ENCODE measurements around the gene ZKSCAN4. TPM values are rescaled to one million over a fixed set of nuclear protein-coding genes. Genes with fewer than 3 reads are reported as not detected.

Gene ZKSCAN4
- total RNA-seq = 6.2 TPM

- peak; percentile 64 for DNase-seq (ENCODE audit: low spot score)
Measured at GRCh38 chr6:28252009-28252975, at the start of gene ZKSCAN4. ZKSCAN4 (minus strand) TSS chr6:28252269; CDS start chr6:28251980, 289 bp downstream.

DNA sequence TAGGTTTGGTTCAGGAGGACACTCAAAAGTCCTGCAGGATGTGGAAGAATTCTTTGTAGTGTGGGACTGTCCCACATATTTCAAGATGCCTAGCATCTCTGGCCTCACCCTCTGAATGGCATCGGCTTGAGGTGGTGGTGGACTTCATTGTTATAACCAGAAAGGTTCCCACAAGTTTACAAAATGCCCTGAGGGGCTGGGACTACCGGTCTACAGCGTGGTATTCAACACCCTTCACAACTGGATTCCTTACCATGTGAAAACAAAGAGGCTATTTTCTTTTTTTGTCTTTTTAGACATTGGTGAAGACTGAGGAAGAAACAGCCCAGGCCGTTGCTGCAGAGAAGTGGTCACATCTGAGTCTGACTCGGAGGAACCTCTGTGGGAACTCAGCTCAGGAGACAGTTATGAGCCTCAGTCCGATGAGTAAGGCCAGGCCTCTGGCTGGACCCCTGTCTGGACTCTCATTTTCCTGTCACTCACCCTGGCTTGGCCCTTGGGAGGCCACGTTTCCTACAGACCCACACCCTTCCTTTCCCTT is 44.5 kb upstream of the ZKSCAN4 start:
- no peak for DNase-seq (ENCODE audit: low spot score)

DNA sequence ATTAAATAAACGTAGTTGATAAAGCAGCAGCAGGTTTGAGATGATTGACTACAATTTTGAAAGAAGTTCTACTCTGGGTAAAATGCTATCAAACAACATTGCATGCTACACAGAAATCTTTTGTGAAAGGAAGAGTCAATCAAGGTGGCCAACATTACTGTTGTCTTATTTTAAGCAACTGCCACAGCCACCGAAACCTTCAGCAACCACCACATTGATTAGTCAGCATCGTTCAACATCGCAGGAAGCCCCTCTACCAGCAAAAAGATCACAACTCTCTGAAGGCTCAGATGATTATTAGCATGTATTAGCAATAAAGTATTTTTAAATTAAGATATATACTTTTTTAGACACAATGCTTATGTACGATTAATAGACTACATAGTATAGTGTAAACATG is 43.3 kb upstream of the ZKSCAN4 start:
- no peak for DNase-seq (ENCODE audit: low spot score)

GRCh38 chr6:28291573-28291972 is 39.5 kb upstream of the ZKSCAN4 start:
- DNase-seq (ENCODE audit: low spot score) = no peak

DNA sequence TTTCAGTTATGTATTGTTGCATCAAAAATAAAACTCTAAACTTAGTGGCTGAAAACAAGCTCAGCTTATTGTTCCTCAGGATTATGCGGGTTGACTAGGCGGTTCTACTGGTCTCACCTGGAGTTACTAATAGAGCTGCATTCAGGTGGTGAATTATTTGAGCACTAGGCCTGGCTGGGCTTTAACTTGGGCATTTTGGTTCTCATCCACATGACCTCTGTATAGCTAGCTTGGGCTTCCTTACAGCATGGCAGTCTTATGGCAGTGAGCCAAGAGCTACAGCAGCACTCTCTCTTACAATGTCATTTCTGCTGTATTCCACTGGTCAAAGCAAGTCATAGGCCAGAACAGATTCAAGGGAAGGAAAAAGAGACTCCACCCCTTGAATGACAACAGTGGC is 30.9 kb upstream of the ZKSCAN4 start:
- DNase-seq (ENCODE audit: low spot score) = no peak

GRCh38 chr6:28281288-28282064 is 29.4 kb upstream of the ZKSCAN4 start, which contains the start of gene PGBD1:
PGBD1 (plus strand) TSS chr6:28281572; CDS start chr6:28283814, 2,242 bp downstream.
- peak; percentile 72 for DNase-seq (ENCODE audit: low spot score)

GRCh38 chr6:28280595-28281287 is 28.7 kb upstream of the ZKSCAN4 start:
- no peak for DNase-seq (ENCODE audit: low spot score)

DNA sequence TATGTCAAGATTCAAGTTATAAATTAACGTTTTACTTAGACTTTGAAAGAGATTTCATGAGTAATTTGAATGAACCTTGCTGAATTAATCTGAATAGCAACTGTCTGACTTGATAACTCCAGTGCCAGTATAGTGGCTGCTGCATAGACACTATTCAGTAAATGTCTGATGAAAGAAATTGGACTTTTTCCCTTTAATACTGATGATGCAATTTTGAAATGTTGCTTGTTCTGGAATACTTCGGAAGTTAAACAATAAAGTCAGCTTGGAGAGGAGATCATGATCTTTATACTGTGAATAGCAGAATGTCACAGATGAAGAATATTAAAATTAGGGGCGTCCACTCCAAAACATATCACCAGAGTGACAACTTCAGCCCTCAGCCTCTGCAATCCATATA is 25.7 kb upstream of the ZKSCAN4 start:
- no peak for DNase-seq (ENCODE audit: low spot score)

DNA sequence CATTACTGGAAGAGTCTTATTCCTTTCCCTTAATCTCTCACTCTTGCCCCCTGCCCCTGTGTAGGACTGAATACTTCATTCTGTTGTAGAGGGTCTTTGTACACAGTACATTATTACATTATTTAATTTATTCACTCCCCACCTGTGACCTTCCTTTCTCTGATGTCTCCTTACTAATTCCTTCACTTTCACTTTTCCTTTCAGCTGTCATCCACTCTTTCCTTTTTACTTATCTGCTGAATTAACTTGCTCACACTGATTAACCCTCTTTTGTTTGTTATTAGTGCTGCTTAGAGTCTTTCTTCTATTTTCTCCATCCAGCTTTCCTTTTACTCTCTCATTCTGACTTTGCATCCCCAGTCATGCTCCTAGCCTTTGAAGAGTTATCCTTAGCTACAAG is 22.8 kb upstream of the ZKSCAN4 start:
- DNase-seq (ENCODE audit: low spot score) = no peak

DNA sequence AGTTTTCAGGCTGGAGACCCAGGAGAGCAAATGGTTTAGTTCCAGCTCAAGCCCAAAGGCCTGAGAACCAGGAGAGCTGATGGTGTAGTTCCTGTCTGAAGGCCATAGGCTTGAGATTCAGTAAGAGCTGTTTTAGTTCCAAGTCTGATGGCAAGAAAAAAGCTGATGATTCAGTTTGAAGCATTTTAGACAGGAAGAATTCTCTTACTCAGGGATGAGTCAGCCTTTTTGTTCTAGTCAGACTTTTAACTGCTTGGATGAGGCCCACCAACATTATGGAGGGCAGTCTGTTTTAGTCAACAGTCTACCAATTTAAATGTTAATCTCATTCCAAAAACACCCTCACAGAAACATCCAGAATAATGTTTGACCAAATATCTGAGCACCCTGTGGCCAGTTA is 17.4 kb upstream of the ZKSCAN4 start:
- no peak for DNase-seq (ENCODE audit: low spot score)

DNA sequence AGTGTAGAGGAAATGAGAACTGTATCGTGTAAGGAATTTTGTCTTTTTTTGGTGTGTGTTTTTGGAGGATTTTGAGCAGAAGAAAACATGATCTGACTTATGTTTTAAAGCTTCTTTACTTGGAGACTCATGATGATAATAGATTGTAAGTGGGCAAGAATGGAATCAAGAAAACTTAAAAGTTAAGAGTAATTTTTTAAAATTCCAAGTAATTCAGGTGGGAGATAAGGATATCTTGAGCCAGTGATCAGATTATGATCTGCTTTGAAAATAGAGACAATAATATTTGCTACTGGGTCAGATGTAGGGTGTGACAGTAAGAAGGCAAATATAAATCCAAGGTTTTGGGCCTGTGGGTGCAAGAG is 15.6 kb upstream of the ZKSCAN4 start:
- DNase-seq (ENCODE audit: low spot score) = no peak

DNA sequence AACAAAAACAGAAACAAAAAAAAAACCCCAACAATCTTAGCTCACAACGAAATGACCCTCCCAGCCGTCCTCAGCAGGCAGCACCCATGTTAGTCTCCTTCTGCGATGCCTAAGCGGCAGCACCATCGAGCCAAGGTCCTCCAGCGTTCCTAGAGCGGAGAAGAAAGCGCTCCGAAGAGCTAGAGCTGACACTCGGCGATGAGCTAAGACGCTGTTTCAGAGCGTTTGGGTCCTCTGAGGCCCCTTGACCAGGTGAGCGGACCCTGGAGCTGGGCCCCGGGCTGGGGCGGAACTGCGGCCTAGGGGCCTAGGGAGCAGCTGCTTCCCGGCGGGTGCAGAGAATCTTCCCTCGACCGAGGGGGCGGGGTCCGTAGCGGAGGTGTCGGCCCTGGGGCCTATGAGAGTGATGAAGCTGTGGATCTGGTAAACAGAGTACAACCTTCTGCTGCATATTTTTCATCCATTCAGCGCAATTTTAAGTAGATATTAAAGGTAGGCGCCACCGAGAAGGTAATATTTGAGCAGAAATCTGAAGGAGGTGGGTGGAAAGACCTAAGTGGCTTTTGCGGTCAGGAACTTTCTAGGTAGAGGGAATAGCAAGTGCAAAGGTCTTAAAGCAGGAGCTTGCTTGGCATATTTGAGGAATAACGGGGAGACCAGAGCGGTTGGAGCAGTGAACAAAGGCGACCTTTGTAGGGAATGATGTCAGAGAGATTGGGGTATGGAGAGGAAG is 15.1 kb upstream of the ZKSCAN4 start, which contains the start of gene ZSCAN26:
ZSCAN26 (plus strand) TSS at position 182 of the 733 bp plus-strand sequence. CDS start 4,777 bp downstream, outside the sequence.
- DNase-seq (ENCODE audit: low spot score) = peak; percentile 82

GRCh38 chr6:28266563-28266961 is 14.5 kb upstream of the ZKSCAN4 start:
- no peak for DNase-seq (ENCODE audit: low spot score)

- DNase-seq (ENCODE audit: low spot score) = no peak
Measured at GRCh38 chr6:28264834-28265401, 12.8 kb upstream of the ZKSCAN4 start.

GRCh38 chr6:28263922-28264321 is 11.9 kb upstream of the ZKSCAN4 start:
- no peak for DNase-seq (ENCODE audit: low spot score)

- peak; percentile 74 for DNase-seq (ENCODE audit: low spot score)
Measured at GRCh38 chr6:28258877-28259777, 7.1 kb upstream of the ZKSCAN4 start, which contains the start of gene NKAPL. NKAPL (plus strand) TSS chr6:28259297; CDS start chr6:28259372, 75 bp downstream.

DNA sequence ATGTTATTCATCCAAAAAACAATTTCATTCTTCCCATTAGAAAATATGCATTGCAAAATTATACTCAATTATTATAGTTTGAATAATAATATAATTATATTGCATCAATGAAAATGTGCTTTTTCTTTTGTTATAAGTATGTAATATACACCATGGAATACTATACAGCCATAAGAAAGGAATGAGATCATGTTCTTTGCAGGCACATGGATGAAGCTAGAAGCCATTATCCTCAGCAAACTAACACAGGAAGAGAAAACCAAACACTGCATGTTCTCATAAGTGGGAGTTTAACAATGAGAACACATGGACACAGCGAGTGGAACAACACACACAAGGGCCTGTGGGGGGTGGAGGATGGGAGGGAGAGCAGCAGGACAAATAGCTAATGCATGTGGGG is 5.0 kb upstream of the ZKSCAN4 start:
- no peak for DNase-seq (ENCODE audit: low spot score)

DNA sequence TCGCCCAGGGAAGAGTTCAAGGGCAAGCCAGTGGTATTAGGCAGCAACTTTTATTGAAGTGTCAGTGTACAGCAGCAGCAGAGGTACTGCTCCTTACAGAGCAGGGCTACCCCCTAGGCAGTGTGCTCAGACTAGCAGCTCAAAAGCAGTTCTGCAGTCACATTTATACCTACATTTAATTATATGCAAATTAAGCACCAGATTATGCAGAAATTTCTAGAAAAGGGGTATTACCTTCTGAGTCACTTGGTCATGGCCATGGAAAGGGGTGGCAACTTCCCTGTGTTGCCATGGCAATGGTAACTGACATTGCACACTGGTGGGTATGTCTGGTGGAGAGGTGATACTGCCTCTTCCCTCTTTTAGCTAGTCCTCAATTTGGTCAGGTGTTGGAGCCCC is 2.1 kb upstream of the ZKSCAN4 start:
- DNase-seq (ENCODE audit: low spot score) = no peak

DNA sequence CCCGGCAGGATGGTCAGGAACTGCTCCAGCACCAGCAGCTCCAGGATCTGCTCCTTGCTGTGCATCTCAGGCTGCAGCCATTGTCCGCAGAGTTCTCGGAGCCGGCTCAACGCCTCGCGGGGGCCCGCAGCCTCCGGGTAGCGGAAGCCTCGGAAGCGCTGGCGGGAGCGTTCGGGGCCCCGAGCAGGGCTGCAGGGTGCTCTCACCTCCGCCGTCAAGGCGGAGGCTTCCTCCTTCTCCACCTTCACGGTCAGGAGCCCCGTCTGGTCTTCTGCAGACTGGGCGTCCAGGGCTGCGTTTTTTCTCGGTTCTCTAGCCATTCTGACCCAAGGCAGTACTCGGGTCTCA is 434 bp downstream of the ZKSCAN4 start:
- no peak for DNase-seq (ENCODE audit: low spot score)

DNA sequence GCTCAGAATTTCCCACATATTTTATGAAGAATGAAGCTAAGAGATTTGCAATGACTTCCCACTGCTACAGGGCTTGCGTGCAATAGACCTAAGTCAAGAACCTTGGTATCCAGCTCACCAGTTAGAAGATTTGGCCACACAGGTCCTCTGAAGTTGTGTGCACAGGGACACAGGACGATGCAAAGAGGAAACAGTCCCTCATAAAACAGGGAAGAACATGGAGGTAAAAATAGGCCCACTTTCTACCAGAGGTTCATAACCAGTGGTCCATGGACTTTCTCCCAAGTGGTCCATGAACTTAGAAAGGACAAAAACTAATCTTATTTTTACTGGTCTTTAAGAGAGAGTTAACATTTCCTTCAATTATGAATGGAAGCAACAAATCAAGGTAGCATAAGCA is 1.3 kb downstream of the ZKSCAN4 start:
- no peak for DNase-seq (ENCODE audit: low spot score)

Measured in ureter (tissue), 1 donor.